Medulla oblongata (tissue), 1 donor: ENCODE measurements around the gene GRB2.

Experiments used
- DNase-seq: peaks from one replicate; pipeline ENCODE4 v3.0.0-alpha.2; 2015; ENCODE audit errors: extremely low spot score

Gene GRB2

GRCh38 chr17:75414488-75414887 lies 9.0 kb upstream of the GRB2 start:
- DNase-seq: no peak

GRCh38 chr17:75412455-75413317 lies 7.2 kb upstream of the GRB2 start:
- DNase-seq: peak; percentile 92

GRCh38 chr17:75411328-75412067 lies 6.0 kb upstream of the GRB2 start:
- DNase-seq: no peak

- DNase-seq: no peak
Measured at GRCh38 chr17:75410141-75410540, 4.7 kb upstream of the GRB2 start.

GRCh38 chr17:75407655-75408352 lies 2.3 kb upstream of the GRB2 start:
- no peak for DNase-seq

- DNase-seq: peak; percentile 44
Measured at GRCh38 chr17:75406222-75406615, 741 bp upstream of the GRB2 start.

GRCh38 chr17:75404731-75405364 lies 630 bp downstream of the GRB2 start:
- DNase-seq: no peak

GRCh38 chr17:75404223-75404730 lies 1.2 kb downstream of the GRB2 start:
- DNase-seq: peak; percentile 87

- DNase-seq: no peak
Measured at GRCh38 chr17:75403131-75403530, 2.3 kb downstream of the GRB2 start.

- DNase-seq: no peak
Measured at GRCh38 chr17:75402026-75402425, 3.5 kb downstream of the GRB2 start.

- no peak for DNase-seq
Measured at GRCh38 chr17:75400326-75400939, 5.0 kb downstream of the GRB2 start.

GRCh38 chr17:75398279-75398678 lies 7.2 kb downstream of the GRB2 start:
- DNase-seq: no peak

- DNase-seq: no peak
Measured at GRCh38 chr17:75397217-75397616, 8.3 kb downstream of the GRB2 start.

- no peak for DNase-seq
Measured at GRCh38 chr17:75396796-75397195, 8.7 kb downstream of the GRB2 start.

- no peak for DNase-seq
Measured at GRCh38 chr17:75396025-75396424, 9.5 kb downstream of the GRB2 start.

- no peak for DNase-seq
Measured at GRCh38 chr17:75394332-75394918, 11.1 kb downstream of the GRB2 start.

- DNase-seq: peak; percentile 99
Measured at GRCh38 chr17:75393523-75394331, 11.8 kb downstream of the GRB2 start.

GRCh38 chr17:75392559-75392958 lies 12.9 kb downstream of the GRB2 start:
- no peak for DNase-seq

- DNase-seq: no peak
Measured at GRCh38 chr17:75390982-75391381, 14.5 kb downstream of the GRB2 start.

GRCh38 chr17:75388476-75389030 lies 16.9 kb downstream of the GRB2 start:
- no peak for DNase-seq
